Effector memory CD4-positive, alpha-beta T cell (primary cell): ENCODE data around the gene MAST1.

Experiments
- DNase-seq, 3 donors: peaks; one replicate each; pipeline ENCODE4 v3.0.0-alpha.2; 2020
- H3K27ac ChIP-seq: 2 replicates; pipeline ENCODE4 v1.7.0; 2013; ENCODE audit warnings: mild to moderate bottlenecking, low read length, moderate library complexity; ENCODE audit not compliant: insufficient read depth, poor library complexity, severe bottlenecking
- H3K27me3 ChIP-seq: replicated peaks from 2 replicates; pipeline ENCODE4 v1.7.0; 2013; ENCODE audit warnings: mild to moderate bottlenecking, low read length; ENCODE audit not compliant: insufficient read depth, control insufficient read depth, poor library complexity, severe bottlenecking
- H3K36me3 ChIP-seq: 2 replicates; pipeline ENCODE4 v1.7.0; 2013; ENCODE audit warnings: mild to moderate bottlenecking, low read length, moderate library complexity; ENCODE audit not compliant: control insufficient read depth, insufficient read depth
- H3K4me1 ChIP-seq: 2 replicates; pipeline ENCODE4 v1.7.0; 2013; ENCODE audit warnings: low read length, mild to moderate bottlenecking; ENCODE audit not compliant: control insufficient read depth, insufficient read depth, poor library complexity, severe bottlenecking
- H3K4me3 ChIP-seq: 2 replicates; pipeline ENCODE4 v1.7.0; 2013; ENCODE audit warnings: low read length, low read depth, mild to moderate bottlenecking; ENCODE audit not compliant: insufficient read depth, poor library complexity, severe bottlenecking
- H3K9me3 ChIP-seq: 2 replicates; pipeline ENCODE4 v1.7.0; 2013; ENCODE audit warnings: mild to moderate bottlenecking, low read length, moderate library complexity; ENCODE audit not compliant: control insufficient read depth
- total RNA-seq, 3 donors: gene quantifications; one replicate each; lab custom pipeline; 2026; lab: John Stamatoyannopoulos, UW

Gene MAST1
- 0.26 to 0.39 (median 0.35) reads per million in 3 donors for total RNA-seq

GRCh38 chr19:12838182-12838885 lies at the start of gene MAST1:
MAST1 (plus strand) TSS chr19:12838515; CDS start chr19:12838573, 58 bp downstream.
- peaks cover 69% of the 10 kb centered on the region for H3K27me3 ChIP-seq
- H3K27ac ChIP-seq: no peak within 1 kb of the TSS
- H3K4me3 ChIP-seq: peak within 1 kb of the TSS; percentile 32
- no peaks in the 10 kb centered on the region for H3K36me3 ChIP-seq
- peak; percentile 13 to 36 (median 14) for DNase-seq
- H3K9me3 ChIP-seq: no peaks in the 10 kb centered on the region
- H3K4me1 ChIP-seq: peaks cover 29% of the 10 kb centered on the region

GRCh38 chr19:12788682-12789097 lies 49.6 kb upstream of the MAST1 start:
- no peaks in the 10 kb centered on the region for H3K27me3 ChIP-seq
- H3K4me3 ChIP-seq: no peak overlapping the region
- peaks cover 16% of the 10 kb centered on the region for H3K36me3 ChIP-seq
- peaks cover 52% of the 10 kb centered on the region for H3K4me1 ChIP-seq
- DNase-seq: peak; percentile 50 to 56 (median 51)
- peak overlapping the region; percentile 99 for H3K27ac ChIP-seq
- H3K9me3 ChIP-seq: no peaks in the 10 kb centered on the region

GRCh38 chr19:12789098-12789903 lies 49.0 kb upstream of the MAST1 start:
- Histone ChIP-seq H3K4me3 (peak overlapping the region; percentile 100), H3K4me1 (peaks cover 50% of the 10 kb centered on the region), H3K9me3 (no peaks in the 10 kb centered on the region), H3K27ac (peak overlapping the region; percentile 99), H3K27me3 (no peaks in the 10 kb centered on the region), H3K36me3 (peaks cover 16% of the 10 kb centered on the region)
- no peak for DNase-seq

- Histone ChIP-seq H3K27ac (peak overlapping the region; percentile 99), H3K36me3 (peaks cover 16% of the 10 kb centered on the region), H3K27me3 (no peaks in the 10 kb centered on the region), H3K4me1 (peaks cover 51% of the 10 kb centered on the region), H3K9me3 (no peaks in the 10 kb centered on the region), H3K4me3 (peak overlapping the region; percentile 100)
- peak; percentile 89 to 92 (median 91) for DNase-seq
Observed at GRCh38 chr19:12789904-12790619, 48.3 kb upstream of the MAST1 start.

- Histone ChIP-seq H3K4me3 (peak overlapping the region; percentile 100), H3K4me1 (peaks cover 49% of the 10 kb centered on the region), H3K27me3 (no peaks in the 10 kb centered on the region), H3K9me3 (no peaks in the 10 kb centered on the region), H3K36me3 (peaks cover 16% of the 10 kb centered on the region), H3K27ac (peak overlapping the region; percentile 99)
- peak in 1 of 3 donors; percentile 9 for DNase-seq
Observed at GRCh38 chr19:12790628-12791344, 47.5 kb upstream of the MAST1 start.

GRCh38 chr19:12791345-12792050 lies 46.8 kb upstream of the MAST1 start, which contains the start of gene JUNB:
JUNB (plus strand) TSS chr19:12791486; CDS start chr19:12791772, 286 bp downstream.
- DNase-seq: peak; percentile 95 to 97 (median 95)
- peaks cover 16% of the 10 kb centered on the region for H3K36me3 ChIP-seq
- H3K4me1 ChIP-seq: peaks cover 49% of the 10 kb centered on the region
- H3K4me3 ChIP-seq: peak within 1 kb of the TSS; percentile 100
- no peaks in the 10 kb centered on the region for H3K27me3 ChIP-seq
- H3K9me3 ChIP-seq: no peaks in the 10 kb centered on the region
- peak within 1 kb of the TSS; percentile 99 for H3K27ac ChIP-seq

GRCh38 chr19:12792051-12792852 lies 46.1 kb upstream of the MAST1 start:
- Histone ChIP-seq H3K27ac (peak overlapping the region; percentile 99), H3K36me3 (peaks cover 16% of the 10 kb centered on the region), H3K27me3 (no peaks in the 10 kb centered on the region), H3K4me1 (peaks cover 46% of the 10 kb centered on the region), H3K4me3 (peak overlapping the region; percentile 100), H3K9me3 (no peaks in the 10 kb centered on the region)
- peak; percentile 47 to 63 (median 58) for DNase-seq

GRCh38 chr19:12792853-12793289 lies 45.4 kb upstream of the MAST1 start:
- H3K27me3 ChIP-seq: no peaks in the 10 kb centered on the region
- peaks cover 46% of the 10 kb centered on the region for H3K4me1 ChIP-seq
- peak overlapping the region; percentile 99 for H3K27ac ChIP-seq

More at GRCh38 chr19:12792853-12793289, 45.4 kb upstream of the MAST1 start:
- peaks cover 16% of the 10 kb centered on the region for H3K36me3 ChIP-seq
- H3K4me3 ChIP-seq: peak overlapping the region; percentile 100
- peak in 1 of 3 donors; percentile 50 for DNase-seq
- H3K9me3 ChIP-seq: no peaks in the 10 kb centered on the region
